H9 (cell line): Measurements from ENCODE around the gene DMRT1. TPM values are rescaled to one million over a fixed set of nuclear protein-coding genes. Genes with fewer than 3 reads are reported as not detected.

Experiments used
- DNase-seq: peaks from one replicate; pipeline ENCODE4 v3.0.0-alpha.2; 2017
- H2AFZ ChIP-seq: one replicate; pipeline ENCODE4 v1.6.1; 2013; ENCODE audit warnings: mild to moderate bottlenecking, low read length, control low read depth, moderate library complexity
- H2AK5ac ChIP-seq: 2 replicates; pipeline ENCODE4 v1.6.1; 2013; ENCODE audit warnings: low read length, control low read depth, mixed read lengths; ENCODE audit not compliant: insufficient read length
- H2BK120ac ChIP-seq: one replicate; pipeline ENCODE4 v1.6.1; 2013; ENCODE audit warnings: low read depth, mild to moderate bottlenecking, low read length, control low read depth, inconsistent platforms; ENCODE audit not compliant: poor library complexity, severe bottlenecking
- H2BK12ac ChIP-seq: 2 replicates; pipeline ENCODE4 v1.6.1; 2013; ENCODE audit warnings: low read length, control low read depth, mixed read lengths, low read depth; ENCODE audit not compliant: insufficient read length
- H2BK15ac ChIP-seq: 2 replicates; pipeline ENCODE4 v1.6.1; 2013; ENCODE audit warnings: low read depth, low read length, control low read depth
- H2BK20ac ChIP-seq: one replicate; pipeline ENCODE4 v1.6.1; 2013; ENCODE audit warnings: low read depth, mild to moderate bottlenecking, low read length, control low read depth, inconsistent platforms; ENCODE audit not compliant: poor library complexity, severe bottlenecking
- H2BK5ac ChIP-seq: 2 replicates; pipeline ENCODE4 v1.6.1; 2013; ENCODE audit warnings: low read length, control low read depth, mixed read lengths; ENCODE audit not compliant: insufficient read length
- H3K14ac ChIP-seq: 2 replicates; pipeline ENCODE4 v1.6.1; 2013; ENCODE audit warnings: low read length, control low read depth; ENCODE audit not compliant: insufficient read depth
- H3K18ac ChIP-seq: 2 replicates; pipeline ENCODE4 v1.6.1; 2013; ENCODE audit warnings: low read depth, mild to moderate bottlenecking, mixed read lengths, low read length, control low read depth; ENCODE audit not compliant: insufficient read length
- H3K23ac ChIP-seq: 2 replicates; pipeline ENCODE4 v1.6.1; 2013; ENCODE audit warnings: low read length, control low read depth, mixed read lengths, low read depth; ENCODE audit not compliant: insufficient read length
- H3K23me2 ChIP-seq: 2 replicates; pipeline ENCODE4 v1.6.1; 2013; ENCODE audit warnings: low read depth, mild to moderate bottlenecking, mixed read lengths, low read length, control low read depth; ENCODE audit not compliant: insufficient read length, poor library complexity, severe bottlenecking
- H3K27ac ChIP-seq: 2 replicates; pipeline ENCODE4 v1.5.1; 2013; ENCODE audit warnings: low read length, control low read depth, mixed read lengths, low read depth; ENCODE audit not compliant: insufficient read length
- H3K27me3 ChIP-seq: 2 replicates; pipeline ENCODE4 v1.6.1; 2013; ENCODE audit warnings: low read length, control low read depth, inconsistent platforms; ENCODE audit not compliant: insufficient read depth
- H3K4ac ChIP-seq: 2 replicates; pipeline ENCODE4 v1.6.1; 2013; ENCODE audit warnings: low read depth, mild to moderate bottlenecking, control low read depth, inconsistent platforms, low read length, moderate library complexity
- H3K4me1 ChIP-seq: 2 replicates; pipeline ENCODE4 v1.6.1; 2013; ENCODE audit warnings: low read length, control low read depth, inconsistent platforms; ENCODE audit not compliant: insufficient read depth
- H3K4me2 ChIP-seq: 2 replicates; pipeline ENCODE4 v1.6.1; 2013; ENCODE audit warnings: low read length, control low read depth, mixed read lengths; ENCODE audit not compliant: insufficient read length, insufficient read depth
- H3K56ac ChIP-seq: 2 replicates; pipeline ENCODE4 v1.6.1; 2013; ENCODE audit warnings: low read depth, mild to moderate bottlenecking, mixed read lengths, low read length, control low read depth; ENCODE audit not compliant: insufficient read length
- H3K79me1 ChIP-seq: 2 replicates; pipeline ENCODE4 v1.6.1; 2013; ENCODE audit warnings: low read depth, mild to moderate bottlenecking, moderate library complexity, low read length, control low read depth, inconsistent platforms; ENCODE audit not compliant: insufficient read depth, poor library complexity, severe bottlenecking
- H3K79me2 ChIP-seq: 2 replicates; pipeline ENCODE4 v1.6.1; 2013; ENCODE audit warnings: low read length, control low read depth, inconsistent platforms; ENCODE audit not compliant: insufficient read depth
- H3K9ac ChIP-seq: 2 replicates; pipeline ENCODE4 v1.6.1; 2013; ENCODE audit warnings: low read length, control low read depth, mixed read lengths; ENCODE audit not compliant: insufficient read length; ENCODE audit errors: extremely low read depth
- H3K9me3 ChIP-seq: one replicate; pipeline ENCODE4 v1.6.1; 2013; ENCODE audit warnings: low read depth, low read length, inconsistent platforms; ENCODE audit not compliant: control insufficient read depth
- H3T11ph ChIP-seq: one replicate; pipeline ENCODE4 v1.6.1; 2013; ENCODE audit warnings: mild to moderate bottlenecking, low read length, control low read depth, inconsistent platforms
- H4K20me1 ChIP-seq: one replicate; pipeline ENCODE4 v1.6.1; 2013; ENCODE audit not compliant: control insufficient read depth, insufficient read length, insufficient read depth
- H4K5ac ChIP-seq: 2 replicates; pipeline ENCODE4 v1.6.1; 2013; ENCODE audit warnings: low read depth, mild to moderate bottlenecking, mixed read lengths, low read length, control low read depth; ENCODE audit not compliant: insufficient read length
- H4K8ac ChIP-seq: replicated peaks from 2 replicates; pipeline ENCODE4 v1.6.1; 2013; ENCODE audit warnings: low read length, control low read depth, mixed read lengths, low read depth; ENCODE audit not compliant: insufficient read length
- H4K91ac ChIP-seq: 2 replicates; pipeline ENCODE4 v1.6.1; 2013; ENCODE audit warnings: low read depth, mild to moderate bottlenecking, moderate library complexity, mixed read lengths, low read length, control low read depth; ENCODE audit not compliant: insufficient read length
- H3K27ac Mint-ChIP-seq, 3 experiments: 2 replicates in 2 of 3; 3 replicates in 1 of 3; pipeline ENCODE4 v1.8.0; 2020 to 2021; ENCODE audit warnings: mixed read lengths in 3 of 3, mild to moderate bottlenecking in 1 of 3, moderate library complexity in 1 of 3
- H3K27me3 Mint-ChIP-seq: 2 replicates; pipeline ENCODE4 v1.8.0; 2021; ENCODE audit warnings: low read depth, mild to moderate bottlenecking, moderate library complexity, mixed read lengths
- H3K36me3 Mint-ChIP-seq, 3 experiments: 2 replicates in 2 of 3; 3 replicates in 1 of 3; pipeline ENCODE4 v1.8.0; 2020 to 2021; ENCODE audit warnings: low read depth in 3 of 3, mixed read lengths in 3 of 3; ENCODE audit not compliant: insufficient read depth in 1 of 3
- H3K4me1 Mint-ChIP-seq, 2 experiments: 2 replicates each; pipeline ENCODE4 v1.8.0; 2020; ENCODE audit warnings: mixed read lengths in 2 of 2
- H3K4me3 Mint-ChIP-seq, 2 experiments: 2 replicates in 1 of 2; 3 replicates in 1 of 2; pipeline ENCODE4 v1.8.0; 2020 to 2021; ENCODE audit warnings: mild to moderate bottlenecking in 2 of 2, mixed read lengths in 2 of 2, moderate library complexity in 1 of 2
- H3K9me3 Mint-ChIP-seq, 2 experiments: 2 replicates in 1 of 2; 3 replicates in 1 of 2; pipeline ENCODE4 v1.8.0; 2020; ENCODE audit warnings: mild to moderate bottlenecking in 2 of 2, mixed read lengths in 2 of 2, moderate library complexity in 1 of 2
- WGBS: extraction: QIAGEN DNeasy Blood & Tissue Kit; methylation state at CpG from one replicate; pipeline ENCODE4 v1.1.7; 2013; ENCODE audit warnings: missing lambda C conversion rate, low lambda C conversion rate, mixed read lengths; ENCODE audit not compliant: insufficient read length; ENCODE audit errors: extremely low coverage; 5-methylcytosine and 5-hydroxymethylcytosine counted together
- total RNA-seq: library from RNA; stranded (reverse); gene quantifications from 2 replicates; pipeline ENCODE4 v1.2.1, GENCODE V29; 2021
- TF ChIP-seq, protein P1 (sequence below): fragments of 200-600 bp; sonication (generic); conservative IDR thresholded peaks from 3 replicates; pipeline ENCODE4 v1.8.0; 2021; ENCODE audit warnings: antibody characterized with exemption, mild to moderate bottlenecking

The DMRT1 gene
- total RNA-seq, 1 experiment from 2014 or later, result not detected

DNA sequence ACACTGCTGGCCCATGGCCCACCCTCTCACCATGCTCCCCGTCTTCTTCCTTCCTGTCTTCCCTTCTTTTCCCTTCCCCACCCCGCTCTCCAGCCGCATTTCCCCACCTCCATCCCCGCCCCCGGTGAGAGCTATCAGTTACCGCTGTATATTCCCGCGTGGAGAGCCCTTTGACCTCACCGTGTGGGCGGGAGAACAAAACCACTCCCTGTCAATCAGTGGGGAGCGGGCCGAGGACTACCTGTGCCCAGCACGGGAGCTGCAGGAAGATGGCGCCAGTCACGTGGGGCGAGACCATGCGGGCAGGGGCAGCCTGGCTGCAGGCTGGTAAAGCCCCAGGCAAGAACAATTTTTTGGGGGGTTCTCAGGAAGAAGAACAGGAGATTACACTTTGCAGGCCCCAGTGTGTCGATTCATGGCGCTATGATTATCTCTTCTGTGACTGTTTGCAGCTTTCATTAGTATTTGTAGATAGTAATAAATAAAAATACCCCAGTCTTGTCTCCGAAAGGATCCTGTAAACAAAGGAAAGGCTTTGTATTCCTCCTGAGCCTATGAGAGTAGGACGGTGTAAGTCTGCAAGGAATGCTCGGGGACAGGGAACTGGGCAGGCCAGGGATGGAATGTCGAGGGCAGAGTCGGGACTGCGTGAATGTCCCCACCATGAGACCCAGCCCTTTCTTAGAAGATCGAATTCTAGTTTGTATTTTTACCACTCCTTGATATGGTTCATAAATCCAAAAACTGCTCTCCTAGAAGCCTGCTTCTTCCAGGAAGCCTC lies 14.8 kb upstream of the DMRT1 start:
- Histone ChIP-seq H2BK20ac (no peak overlapping the region), H3K79me2 (no peaks in the 10 kb centered on the region), H3K4ac (no peak overlapping the region), H3K27ac (no peak overlapping the region), H4K5ac (no peak overlapping the region), H3K18ac (peak overlapping the region; percentile 64), H4K20me1 (no peaks in the 10 kb centered on the region), H3K4me1 (no peaks in the 10 kb centered on the region), H3K9ac (no peak overlapping the region), H2BK5ac (no peak overlapping the region), H4K8ac (no peak overlapping the region), H3K9me3 (no peaks in the 10 kb centered on the region), H3K4me2 (no peak overlapping the region), H3K56ac (no peak overlapping the region), H4K91ac (no peak overlapping the region), H2BK15ac (no peak overlapping the region), H2AFZ (no peak overlapping the region), H3K23ac (no peak overlapping the region), H2BK12ac (no peak overlapping the region), H3K23me2 (peaks cover 4% of the 10 kb centered on the region), H3T11ph (no peak overlapping the region), H3K79me1 (no peaks in the 10 kb centered on the region), H2BK120ac (no peak overlapping the region), H2AK5ac (no peak overlapping the region), H3K27me3 (no peaks in the 10 kb centered on the region), H3K14ac (no peak overlapping the region)
- TF ChIP-seq, protein P1, sequence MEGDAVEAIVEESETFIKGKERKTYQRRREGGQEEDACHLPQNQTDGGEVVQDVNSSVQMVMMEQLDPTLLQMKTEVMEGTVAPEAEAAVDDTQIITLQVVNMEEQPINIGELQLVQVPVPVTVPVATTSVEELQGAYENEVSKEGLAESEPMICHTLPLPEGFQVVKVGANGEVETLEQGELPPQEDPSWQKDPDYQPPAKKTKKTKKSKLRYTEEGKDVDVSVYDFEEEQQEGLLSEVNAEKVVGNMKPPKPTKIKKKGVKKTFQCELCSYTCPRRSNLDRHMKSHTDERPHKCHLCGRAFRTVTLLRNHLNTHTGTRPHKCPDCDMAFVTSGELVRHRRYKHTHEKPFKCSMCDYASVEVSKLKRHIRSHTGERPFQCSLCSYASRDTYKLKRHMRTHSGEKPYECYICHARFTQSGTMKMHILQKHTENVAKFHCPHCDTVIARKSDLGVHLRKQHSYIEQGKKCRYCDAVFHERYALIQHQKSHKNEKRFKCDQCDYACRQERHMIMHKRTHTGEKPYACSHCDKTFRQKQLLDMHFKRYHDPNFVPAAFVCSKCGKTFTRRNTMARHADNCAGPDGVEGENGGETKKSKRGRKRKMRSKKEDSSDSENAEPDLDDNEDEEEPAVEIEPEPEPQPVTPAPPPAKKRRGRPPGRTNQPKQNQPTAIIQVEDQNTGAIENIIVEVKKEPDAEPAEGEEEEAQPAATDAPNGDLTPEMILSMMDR, result peak; percentile 20; the same call in 2 of the 3 replicates
- Mint-ChIP-seq H3K9me3 (no peaks in the 10 kb centered on the region), H3K4me3 (no peak overlapping the region), H3K27me3 (peaks cover 54% of the 10 kb centered on the region), H3K27ac (no peak overlapping the region; a peak in 1 of 7 replicates), H3K4me1 (peaks cover 0 to 7% of the 10 kb centered on the region in 2 experiments; a peak in 2 of 4 replicates), H3K36me3 (no peaks in the 10 kb centered on the region)
- WGBS, result no CpG with 5 or more reads among the region's 26 CpGs
- DNase-seq, result peak; percentile 65
